ENCODE results near the gene THEMIS.
"Not testable (repeated sequence)": the region's sequence is repeated elsewhere in the genome, so short reads cannot be mapped to it uniquely, and the experiment has no call there.

Gene THEMIS

DNA sequence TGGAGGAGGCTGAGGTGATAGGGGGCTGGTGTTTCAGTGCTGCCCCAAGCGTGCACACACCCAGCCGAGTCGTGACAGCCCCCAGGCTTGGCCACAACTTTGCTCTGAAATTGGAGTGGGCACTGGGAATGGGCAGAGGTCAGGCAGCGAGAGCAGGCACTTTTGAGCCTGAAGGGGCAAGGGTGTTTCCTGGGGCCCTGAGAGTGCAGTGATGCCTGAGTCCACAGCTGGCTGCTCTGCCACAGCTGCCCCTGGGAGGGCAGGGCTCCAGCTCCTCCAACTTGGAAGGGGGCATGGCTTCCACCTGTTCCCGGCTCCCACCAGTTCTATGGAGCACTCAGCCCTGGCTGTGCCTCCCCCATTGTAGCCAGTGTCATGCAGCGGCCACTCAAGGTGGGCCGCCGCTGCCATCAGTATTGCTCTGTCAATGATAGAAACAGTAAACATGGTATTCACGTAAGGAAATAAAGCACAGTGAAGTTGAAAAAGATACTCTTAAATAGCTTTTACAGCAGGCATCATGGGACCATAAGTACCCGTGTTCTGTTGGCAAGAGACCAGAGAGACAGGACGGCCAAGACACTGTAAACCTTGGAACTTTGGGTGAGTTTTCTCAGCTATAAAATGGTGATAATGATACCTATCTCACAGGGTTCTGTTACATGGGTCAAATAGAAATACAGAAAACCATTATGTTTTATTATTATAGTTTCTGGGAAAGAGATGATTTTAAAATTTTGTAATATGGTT is 108.9 kb downstream of the THEMIS start:
- DNase-seq, result no peak

DNA sequence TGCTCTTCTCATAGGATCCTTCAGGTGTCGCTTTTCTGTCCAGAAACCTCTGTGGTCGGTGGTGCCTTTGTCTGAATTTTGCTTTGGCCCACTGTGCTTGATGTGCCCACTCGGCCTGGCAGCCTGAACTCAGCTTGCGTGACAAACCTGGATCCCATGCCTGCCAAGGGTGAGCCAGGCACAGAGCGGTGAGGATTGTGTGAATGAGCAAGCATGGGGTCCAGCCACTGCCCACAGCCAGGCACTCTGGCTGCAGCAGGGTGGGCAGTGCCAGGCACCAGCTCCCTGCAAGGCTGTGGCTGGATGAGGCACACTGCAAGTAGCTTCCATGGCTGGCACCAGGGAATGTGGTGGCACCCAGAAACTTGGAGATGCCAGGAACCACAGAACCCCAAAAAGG is 110.3 kb downstream of the THEMIS start:
- DNase-seq, result no peak

DNA sequence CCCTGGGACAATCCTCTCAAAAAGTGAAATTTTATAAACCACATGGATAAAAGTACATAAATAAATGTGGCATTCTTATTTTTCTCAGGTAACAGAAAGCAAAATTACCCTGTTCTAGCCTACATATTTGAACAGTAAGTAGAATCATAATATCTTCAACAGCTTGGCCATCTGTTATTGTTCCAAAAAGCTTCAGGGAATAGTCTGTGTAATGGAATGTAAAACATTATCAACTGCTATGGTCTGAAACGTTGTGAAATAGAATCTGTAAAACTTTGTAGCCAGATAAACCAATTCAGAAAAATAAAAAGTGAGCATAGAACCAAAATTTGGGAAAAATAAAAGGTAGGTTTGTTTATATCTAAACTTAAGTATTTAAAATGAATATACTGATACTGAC is 114.7 kb downstream of the THEMIS start:
- DNase-seq, result no peak

DNA sequence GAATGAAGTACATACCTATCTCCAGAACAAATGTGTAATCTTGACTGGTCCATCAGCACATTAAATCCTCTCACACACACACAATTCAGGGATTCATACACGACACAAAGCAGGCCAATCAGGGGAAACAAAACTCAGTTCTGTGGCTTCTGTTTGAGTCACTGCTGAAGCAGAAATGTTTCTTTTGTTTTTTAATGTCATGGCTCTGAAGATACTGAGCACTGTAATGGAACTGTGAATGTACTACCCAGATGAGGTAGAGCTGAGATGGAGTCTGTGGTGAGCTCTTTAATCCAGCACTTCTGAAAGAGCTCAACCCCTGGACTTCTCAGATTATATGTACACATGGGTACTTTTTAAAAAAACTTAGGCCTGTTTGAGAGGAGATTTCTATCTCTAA is 116.4 kb downstream of the THEMIS start:
- DNase-seq, result no peak

DNA sequence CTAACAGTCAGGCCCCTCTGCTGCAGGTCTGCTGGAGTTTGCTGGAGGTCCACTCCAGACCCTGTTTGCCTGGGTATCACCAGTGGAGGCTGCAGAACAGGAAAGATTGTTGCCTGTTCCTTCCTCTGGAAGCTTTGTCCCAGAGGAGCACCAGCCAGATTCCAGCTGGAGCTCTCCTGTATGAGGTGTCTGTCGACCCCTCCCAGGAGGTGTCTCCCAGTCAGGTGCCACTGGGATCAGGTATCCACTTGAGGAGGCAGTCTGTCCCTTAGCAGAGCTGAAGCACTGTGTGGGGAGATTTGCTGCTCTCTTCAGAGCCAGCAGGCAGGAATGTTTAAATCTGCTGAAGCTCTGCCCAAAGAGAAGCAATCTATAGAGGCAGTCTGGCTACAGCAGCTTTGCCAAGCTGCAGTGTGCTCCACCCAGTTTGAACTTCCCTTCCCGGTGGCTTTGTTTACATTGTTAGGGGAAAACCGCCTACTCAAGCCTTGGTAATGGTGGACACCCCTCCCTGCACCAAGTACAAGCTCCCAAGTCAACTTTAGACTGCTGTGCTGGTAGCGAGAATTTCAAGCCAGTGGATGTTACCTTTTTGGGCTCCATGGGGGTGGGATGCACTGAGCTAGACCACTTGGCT is 119.1 kb downstream of the THEMIS start:
- not testable (repeated sequence) for DNase-seq

DNA sequence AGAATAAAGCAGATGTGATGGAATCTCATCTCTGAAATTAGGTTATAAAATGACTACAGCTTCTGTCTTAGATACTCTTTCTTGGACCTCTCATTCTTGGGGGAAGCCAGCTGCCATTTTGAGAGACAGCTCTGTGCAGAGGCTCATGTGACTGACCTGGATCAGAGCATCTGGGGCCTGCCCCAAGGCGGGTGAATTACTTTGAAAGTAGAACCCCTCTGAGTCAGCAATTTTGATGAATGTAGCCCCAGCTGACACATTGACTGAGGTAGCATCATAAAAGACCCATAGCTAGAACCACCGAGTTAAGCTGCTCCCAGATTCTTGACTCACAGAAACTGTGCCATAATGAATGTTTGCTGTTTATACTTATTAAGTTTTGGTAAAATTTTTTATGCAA is 124.5 kb downstream of the THEMIS start:
- DNase-seq, result no peak

DNA sequence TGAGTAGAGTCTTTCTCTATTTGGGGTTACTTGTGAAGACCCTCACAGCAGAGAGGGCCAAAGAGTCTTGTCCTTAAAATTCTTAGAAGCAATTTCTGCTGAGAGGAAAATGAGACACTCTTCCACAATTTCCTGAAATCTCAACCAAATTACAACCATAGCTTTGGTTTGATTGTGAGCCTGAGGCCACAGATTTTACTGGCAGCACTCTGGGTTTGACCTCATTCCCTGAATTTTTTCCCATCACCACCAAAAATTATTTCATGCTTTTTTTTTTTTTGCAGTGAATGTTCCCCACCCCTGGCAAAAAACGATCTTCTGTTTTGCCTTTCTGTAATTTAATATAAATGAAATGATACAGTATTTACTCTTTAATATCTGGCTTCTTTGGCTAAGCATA is 125.5 kb downstream of the THEMIS start:
- DNase-seq, result no peak

DNA sequence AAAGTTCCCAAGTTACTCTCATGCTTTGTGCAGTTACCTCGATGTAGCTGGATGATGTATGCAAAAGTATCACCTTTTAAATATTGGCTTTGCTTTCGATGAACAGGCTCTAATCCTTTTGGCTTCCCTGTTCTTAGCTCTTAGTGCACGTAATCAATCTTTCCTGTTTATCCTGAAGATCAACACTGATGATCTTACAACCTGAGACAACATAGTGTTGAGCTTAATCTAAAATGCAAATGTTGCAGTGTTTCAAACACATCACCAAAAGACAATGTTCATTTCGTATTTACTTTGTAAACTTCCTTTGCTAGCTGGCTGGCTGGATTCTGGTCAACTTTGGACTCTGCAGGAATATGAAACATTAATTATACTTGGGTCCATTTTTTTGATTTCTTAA is 132.1 kb downstream of the THEMIS start:
- no peak for DNase-seq

DNA sequence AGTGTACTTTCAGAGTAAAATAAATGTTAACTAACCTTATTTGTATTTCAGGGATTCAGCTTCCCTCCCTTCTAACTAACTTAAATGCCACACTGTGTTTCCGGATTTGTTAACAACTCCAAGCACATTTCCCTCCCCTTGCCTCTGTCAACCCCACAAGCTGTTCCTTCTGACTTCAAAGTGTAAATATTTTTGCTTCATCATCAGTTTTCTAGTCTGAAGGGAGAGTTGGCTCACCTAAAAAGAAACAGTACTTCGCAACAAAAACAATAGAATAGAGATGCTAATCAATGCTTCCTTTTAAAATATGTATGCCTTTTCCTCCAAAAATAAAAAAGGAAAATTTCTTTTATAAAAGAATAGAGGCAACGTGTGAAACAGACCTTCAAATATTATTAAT is 132.6 kb downstream of the THEMIS start:
- DNase-seq, result no peak

DNA sequence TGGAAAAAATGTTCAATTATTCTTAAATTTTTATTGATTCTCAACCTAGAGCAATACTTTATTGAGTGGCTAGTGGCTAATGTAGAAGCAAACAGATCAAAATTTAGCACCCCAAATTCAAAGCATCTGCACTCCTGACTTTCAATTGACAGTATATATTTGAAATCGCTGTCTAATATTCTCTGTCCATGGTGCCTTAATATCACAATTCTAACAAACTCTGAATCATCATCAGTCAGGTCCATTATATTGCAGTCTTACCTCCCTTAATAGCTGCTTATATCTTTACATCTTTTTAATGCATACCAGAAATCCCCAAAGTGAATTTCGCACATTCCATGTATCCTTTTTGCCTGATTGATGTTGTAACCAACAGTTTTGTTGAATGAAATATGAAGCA is 134.9 kb downstream of the THEMIS start:
- DNase-seq, result no peak

DNA sequence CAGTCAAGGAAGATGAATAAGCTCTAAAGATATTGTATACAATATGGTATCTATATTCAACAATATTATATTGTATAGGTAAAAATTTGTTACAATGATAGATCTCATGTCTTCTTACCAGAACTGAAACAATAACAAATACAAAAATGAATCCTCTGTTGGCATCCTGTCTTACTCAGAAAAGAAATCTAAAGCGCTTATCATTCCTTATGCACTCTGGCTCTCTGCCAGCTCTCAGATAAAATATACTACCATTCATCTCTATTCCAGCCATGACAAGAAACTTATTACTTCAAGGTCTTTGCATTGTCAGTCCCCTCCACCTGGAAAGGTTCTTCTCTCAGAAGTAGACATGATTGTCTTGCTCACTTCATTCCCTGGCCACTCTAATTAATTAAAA is 138.6 kb downstream of the THEMIS start:
- DNase-seq, result no peak

DNA sequence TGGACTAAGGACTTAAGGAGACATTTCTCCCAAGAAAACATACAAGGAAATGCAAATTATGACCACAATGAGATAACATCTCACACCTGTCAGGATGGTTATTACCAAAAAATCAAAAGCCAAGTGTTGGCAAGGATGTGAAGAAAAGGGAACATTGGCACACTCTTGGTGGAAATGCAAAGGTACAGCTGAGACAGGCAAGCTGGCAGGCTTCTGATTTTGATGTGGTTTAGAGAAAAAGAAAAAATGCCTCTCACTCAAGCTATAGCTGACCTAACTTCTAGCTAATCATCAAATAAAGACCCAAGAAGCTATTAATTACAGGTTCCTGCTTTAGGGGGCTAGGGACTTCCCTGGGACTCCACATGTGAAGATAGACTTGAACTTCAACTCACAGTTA is 139.8 kb downstream of the THEMIS start:
- no peak for DNase-seq

DNA sequence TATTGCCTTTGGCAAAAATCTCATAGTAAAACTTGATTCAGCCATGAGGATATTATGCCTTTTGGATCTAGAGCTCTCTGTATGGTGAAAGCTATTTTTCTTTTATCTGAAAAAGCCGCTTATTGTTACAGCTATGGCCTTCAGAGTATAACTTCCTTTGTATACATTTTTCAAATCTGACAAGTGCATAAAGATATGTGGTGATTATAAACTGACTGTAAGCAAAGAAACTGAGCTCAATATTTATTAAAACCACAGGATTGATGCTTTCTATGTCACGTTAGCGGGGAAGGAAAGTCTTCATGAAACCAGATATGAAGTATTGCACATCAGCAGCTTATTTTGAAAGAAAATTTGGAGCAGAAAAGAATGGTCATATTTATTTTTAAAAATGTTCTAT is 151.8 kb downstream of the THEMIS start:
- no peak for DNase-seq

DNA sequence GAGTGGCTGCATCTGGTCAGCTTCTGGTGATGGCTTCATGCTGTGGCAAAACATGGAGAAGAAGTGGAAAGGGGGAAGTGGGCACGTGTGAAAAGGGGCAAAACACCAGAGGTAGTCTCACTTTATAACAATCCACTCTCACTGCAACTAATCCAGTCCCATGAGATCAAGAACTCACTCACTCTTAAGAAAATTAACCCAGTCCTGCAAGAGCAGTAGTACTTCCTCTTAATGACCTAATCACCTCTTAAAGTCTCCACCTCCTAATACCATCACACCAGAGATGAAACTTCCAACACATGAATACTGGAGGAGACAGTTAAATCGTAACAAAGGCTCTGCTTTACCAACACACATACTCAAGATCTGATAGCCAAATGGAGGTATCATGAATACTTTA is 152.6 kb downstream of the THEMIS start:
- DNase-seq, result no peak

DNA sequence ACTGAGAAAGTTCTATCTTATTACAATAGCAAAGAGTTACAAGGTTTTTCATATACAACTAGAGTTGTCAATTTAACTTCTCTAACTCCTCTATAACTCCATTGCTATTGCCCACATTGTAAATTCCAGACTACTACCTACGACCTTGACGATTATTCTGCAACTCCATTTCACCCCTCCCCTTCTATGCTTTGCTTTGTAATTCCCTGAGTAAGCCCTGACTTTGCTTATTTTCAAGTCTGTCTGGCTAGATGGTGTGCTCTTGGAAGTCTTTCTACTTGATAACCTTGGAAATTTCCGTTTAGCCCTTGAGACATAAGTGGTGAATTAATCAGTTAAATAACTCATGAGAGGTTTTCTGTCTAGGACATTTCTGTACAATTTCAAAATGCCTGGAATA is 162.4 kb downstream of the THEMIS start:
- DNase-seq, result no peak

DNA sequence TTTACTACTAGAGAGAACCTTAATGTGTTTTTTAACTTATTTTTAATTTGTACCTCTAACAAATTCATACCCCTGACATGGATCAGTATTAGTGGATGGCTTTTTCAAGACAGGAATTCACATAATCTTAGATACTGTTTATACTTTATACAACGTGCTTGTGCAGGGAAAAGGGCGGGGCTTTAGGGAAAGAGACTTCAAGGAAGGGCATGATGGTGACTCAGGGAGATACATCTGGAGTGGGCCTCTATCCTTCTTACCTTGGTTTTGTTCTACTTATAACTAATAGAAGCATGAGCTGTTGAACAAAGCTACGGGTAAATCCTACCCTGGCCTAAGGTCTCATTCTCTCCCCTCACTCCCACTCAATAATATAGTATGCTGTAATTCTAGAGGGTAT is 163.1 kb downstream of the THEMIS start:
- DNase-seq, result no peak

DNA sequence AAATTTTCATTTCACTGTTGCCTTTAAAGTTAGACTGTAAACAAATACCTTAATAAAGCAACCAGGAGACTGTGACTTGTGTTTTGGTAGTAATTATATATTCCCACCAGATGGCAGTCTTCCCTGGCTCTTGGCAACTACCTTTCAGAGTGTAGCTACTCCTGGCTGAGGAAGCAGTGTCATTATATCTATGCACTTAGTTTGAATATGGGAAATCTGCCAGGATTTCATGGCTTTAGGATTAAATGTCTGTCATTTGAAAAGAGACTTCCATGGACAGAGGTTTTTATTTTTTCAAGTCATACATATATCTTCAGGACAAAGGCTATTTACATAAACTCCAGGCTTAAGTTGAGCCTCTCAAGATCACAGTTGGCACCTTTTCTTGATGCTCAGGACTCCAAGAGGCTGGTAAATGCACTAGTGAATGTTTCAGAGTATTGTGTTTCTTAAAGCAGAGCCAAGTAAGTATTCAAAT is 163.8 kb downstream of the THEMIS start:
- no peak for DNase-seq

DNA sequence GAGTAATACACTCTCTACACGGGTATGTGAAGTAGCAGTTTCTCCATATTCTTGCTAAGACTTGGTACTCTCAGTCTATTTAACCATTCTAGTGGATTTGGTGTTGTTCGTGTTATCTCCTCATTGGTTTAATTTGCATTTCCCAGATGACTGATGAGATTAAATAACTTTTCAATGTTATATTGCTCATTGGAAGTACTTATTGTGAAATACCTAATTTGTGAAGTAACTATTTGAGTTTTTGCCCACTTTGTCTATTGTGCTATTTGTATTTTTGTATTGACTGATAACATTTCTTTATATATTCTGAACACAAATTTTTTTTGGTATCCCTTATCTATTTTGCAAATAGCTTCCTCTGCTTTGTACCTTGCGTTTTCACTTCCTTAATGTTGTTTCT is 167.9 kb downstream of the THEMIS start:
- DNase-seq, result no peak

DNA sequence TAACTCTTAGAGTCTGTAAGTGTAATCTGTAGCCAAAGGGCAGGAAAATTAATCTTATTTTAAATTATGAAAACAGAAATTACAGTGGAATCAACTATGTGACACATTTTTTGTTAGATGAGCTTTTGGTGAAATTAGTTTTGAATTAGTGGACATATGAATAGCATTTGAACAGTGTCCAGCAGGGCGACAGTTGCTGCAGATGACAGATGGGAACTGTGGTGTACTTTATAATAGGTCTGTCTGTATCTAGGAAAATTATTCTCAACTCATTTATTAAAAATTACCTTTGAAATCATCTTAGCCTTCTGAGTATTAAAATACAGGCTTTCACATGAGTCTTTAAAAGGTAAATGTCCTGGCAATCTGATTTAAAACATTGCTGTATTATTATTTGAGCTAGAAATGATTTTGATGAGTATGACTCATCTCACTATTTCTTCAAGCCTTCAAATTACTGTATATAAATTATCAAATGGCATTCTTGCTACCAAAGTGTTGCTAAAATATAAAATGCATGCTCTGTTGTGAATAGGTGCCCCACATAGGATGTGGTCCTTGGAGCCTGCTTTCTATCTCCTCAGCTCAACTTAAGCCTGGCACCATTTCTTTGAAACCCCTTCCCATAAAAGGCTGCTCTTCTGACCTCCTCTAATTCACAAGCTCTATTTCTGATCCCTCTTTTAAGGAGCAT is 173.5 kb downstream of the THEMIS start:
- DNase-seq, result no peak

DNA sequence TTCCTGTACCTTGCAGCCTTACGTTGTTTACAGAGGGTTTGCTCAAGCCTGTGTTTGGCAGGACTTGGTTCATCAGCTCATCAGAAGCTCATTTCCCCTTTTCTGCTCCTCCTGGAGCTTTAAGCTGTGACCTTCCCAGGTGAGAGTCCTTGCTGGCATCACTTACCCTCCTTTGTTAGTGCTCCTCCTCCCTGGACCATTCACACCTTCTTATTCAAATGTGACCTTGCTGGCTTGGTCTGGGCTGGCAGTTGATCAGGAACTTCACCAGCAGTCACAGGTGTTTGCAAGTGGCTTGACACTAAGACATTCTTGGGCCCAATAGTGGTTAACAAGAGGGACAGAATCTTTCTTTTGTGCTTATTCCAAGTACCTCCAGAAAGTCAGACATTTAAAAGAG is 175.0 kb downstream of the THEMIS start:
- no peak for DNase-seq

DNA sequence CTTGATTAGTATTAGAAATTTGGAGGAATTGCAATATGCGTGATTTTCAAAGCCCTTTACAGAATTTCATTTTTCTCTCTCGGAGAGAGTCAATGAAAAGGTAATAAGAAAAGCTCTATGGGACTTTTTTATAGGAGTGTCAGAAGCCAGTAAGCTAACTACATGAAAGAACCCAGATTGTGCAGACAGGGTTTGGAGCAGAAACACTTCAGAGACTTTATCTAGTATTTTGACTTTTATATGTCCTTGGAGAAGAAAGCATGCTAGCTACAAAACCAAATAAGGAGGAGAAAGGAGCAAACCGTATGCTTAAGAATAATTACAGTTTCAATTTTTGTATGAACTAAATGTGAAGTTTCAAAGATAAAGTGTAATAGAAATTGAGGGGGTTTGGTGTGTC is 182.2 kb downstream of the THEMIS start:
- DNase-seq, result no peak

DNA sequence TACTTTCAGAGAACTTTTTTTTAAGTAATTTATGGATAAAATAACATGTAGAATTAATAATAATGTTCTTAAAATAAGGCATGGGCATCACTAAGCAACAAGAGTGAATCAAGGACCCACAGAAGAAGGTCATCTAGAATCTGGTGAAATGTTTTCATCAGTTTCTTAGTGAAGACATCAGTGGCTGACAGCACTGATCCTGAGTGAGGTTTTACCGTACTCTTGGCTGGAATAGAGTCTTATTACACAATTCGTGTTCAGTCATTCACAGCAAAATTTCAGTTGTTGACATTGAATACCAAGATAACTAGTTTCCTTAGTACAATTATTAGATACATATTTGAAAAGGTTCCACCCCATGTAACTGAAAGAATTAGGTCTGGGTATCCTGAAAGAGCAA is 183.5 kb downstream of the THEMIS start:
- no peak for DNase-seq

DNA sequence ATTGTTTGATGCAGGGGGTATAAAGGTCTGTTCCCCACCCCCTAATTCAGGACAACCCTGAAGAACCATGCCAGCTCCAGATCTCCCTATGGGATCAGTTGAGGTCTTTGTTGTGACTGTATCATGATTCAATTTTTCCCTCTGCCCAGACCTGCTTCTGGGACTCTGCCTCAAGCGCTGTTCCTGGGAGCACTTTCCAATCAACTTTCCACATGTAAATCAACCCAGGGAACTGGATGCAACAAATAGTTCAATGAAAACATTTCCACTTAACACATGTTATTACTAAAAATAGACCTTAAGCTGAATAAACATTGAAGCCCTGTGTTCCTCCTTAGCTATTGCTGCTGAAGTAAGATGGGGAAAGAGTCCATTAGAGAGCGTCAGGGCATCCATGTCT is 184.4 kb downstream of the THEMIS start:
- no peak for DNase-seq

DNA sequence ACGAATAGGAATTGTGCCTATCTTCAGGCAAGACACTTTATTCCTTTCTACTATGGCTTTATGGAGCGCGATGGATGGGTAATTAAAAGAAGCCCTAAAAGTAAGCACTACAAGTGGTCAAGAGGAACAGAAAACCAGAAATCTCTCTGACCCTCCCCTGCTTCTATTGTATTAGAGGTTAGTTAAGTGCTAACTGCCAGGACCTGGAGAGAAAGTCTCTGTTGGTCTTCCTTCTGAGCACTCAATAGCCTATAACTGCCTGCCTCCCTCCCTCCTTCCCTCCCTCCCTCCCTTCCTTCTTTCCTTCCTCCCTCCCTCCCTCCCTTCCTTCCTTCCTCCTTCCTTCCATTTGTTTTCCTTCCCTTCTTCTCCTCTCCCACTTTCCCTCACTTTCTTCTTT is 190.2 kb downstream of the THEMIS start:
- no peak for DNase-seq
